ENCODE measurements around the gene MOB1B.
"Not testable (repeated sequence)": the region's sequence is repeated elsewhere in the genome, so short reads cannot be mapped to it uniquely, and the experiment has no call there.

The MOB1B gene

DNA sequence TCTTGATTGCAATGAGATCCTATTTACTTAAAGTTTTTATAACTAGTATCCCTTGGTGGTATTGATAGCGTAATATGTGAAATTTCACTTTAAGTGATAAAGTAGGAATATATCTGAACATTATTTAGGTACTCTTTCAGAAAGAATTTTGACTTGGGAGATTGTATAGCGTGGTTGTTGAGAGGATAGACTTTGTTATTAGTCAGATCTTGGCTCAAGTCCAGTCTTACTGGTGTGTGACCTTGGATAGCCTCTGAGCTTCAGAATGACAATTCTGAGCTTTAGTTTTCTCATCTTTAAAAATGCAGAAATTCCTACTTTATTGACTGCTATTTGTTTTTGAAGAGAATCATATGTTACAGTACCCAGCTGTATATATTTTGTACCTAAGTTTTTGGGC is 123.9 kb downstream of the MOB1B start:
- H3K36me3 ChIP-seq (ENCODE audit: insufficient read depth, low read length), result no peaks in the 10 kb centered on the region; the same call in 1 of the 2 replicates

DNA sequence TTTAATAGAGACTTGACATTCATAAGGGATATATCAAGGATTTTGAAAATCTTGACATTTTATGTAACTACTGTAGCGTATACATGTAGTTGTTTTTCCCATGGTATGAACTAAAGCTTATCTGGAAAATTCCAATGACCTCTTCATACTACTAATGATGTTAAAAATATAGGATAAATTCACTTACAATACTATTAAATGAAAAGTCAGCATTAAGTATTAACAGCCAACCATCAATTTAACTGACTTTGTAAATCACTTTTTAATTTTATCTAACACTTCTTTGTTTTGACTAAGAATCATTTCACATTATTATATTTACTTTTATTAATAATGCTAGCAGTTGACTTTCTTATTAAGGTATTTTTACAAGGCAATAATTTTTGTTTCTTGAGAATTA is 125.4 kb downstream of the MOB1B start:
- no peaks in the 10 kb centered on the region for H3K9me3 ChIP-seq (ENCODE audit: control insufficient read depth, insufficient read depth, low read length)
- H3K36me3 ChIP-seq (ENCODE audit: insufficient read depth, low read length), result no peaks in the 10 kb centered on the region; the same call in 1 of the 2 replicates
- no peak overlapping the region for H3K9ac ChIP-seq (ENCODE audit: low read depth, low read length)
- peaks cover 4% of the 10 kb centered on the region; the same call in 1 of the 2 replicates for H3K4me1 ChIP-seq (ENCODE audit: insufficient read depth, low read length)

More for the DNA sequence above, 123.9 kb downstream of the MOB1B start:
- Histone ChIP-seq H3K9me3 (ENCODE audit: control insufficient read depth, insufficient read depth, low read length) (no peaks in the 10 kb centered on the region), H3K4me1 (ENCODE audit: insufficient read depth, low read length) (peaks cover 4% of the 10 kb centered on the region; the same call in 1 of the 2 replicates), H3K9ac (ENCODE audit: low read depth, low read length) (no peak overlapping the region)

DNA sequence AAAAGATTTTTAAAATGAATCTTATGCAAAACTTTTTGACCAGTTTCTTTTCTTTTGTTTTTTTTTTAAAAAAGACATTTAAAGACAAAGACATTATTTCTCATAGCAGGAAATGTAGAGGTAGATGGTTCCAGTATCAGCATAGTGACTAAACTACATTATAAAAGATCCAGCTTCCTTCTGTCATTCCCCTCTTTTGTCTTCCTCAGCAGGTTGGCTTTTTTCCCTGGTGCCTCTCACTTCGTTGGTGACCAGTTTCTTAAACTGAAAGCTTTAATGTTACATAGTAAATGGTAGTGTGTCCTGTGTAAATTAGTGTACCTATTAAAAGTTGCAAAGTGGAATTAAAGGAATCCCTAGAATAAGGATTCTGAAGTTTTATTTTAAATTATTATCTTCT is 127.3 kb downstream of the MOB1B start:
- peaks cover 4% of the 10 kb centered on the region; the same call in 1 of the 2 replicates for H3K4me1 ChIP-seq (ENCODE audit: insufficient read depth, low read length)
- no peaks in the 10 kb centered on the region for H3K36me3 ChIP-seq (ENCODE audit: insufficient read depth, low read length)
- H3K9ac ChIP-seq (ENCODE audit: low read depth, low read length), result no peak overlapping the region
- no peaks in the 10 kb centered on the region for H3K9me3 ChIP-seq (ENCODE audit: control insufficient read depth, insufficient read depth, low read length)

DNA sequence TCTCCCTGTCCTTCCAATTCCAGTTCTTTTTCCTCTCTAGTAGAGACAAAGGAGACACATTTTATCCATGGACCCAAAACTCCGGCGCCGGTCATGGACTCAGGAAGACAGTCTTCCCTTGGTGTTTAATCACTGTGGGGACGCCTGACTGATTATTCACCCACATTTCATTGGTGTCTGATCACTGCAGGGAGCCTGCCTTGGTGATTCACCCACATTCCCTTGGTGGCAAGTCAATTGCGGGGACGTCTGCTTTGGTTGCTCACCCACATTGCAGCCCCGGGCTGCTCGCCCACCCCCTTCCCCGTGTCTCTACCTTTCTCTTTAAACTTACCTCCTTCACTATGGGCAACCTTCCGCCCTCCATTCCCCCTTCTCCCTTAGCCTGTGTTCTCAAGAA is 129.9 kb downstream of the MOB1B start:
- H3K9me3 ChIP-seq (ENCODE audit: control insufficient read depth, insufficient read depth, low read length); H3K36me3 ChIP-seq (ENCODE audit: insufficient read depth, low read length); H3K9ac ChIP-seq (ENCODE audit: low read depth, low read length); H3K4me1 ChIP-seq (ENCODE audit: insufficient read depth, low read length): not testable (repeated sequence)

Measured in ES-I3 (cell line).